A549 (cell line): ENCODE data around the gene ASTN1. TPM values are rescaled to one million over a fixed set of nuclear protein-coding genes. Genes with fewer than 3 reads are reported as not detected.

ENCODE experiments used
- ATAC-seq, 2 experiments: fragments of 200-7000 bp in 1 of 2; fragments of >200 bp in 1 of 2; cut with Nextera tagmentation in 1 of 2; cut with Tn5 transposase in 1 of 2; 3 replicates each; pipeline versions ENCODE4 v1.8.0 to v1.9.1; 2018 to 2020; ENCODE audit warnings: mild to moderate bottlenecking in 1 of 2, moderate library complexity in 1 of 2
- CTCF ChIA-PET: fragments of 300-600 bp; sonication (Branson Sonifier 250); formaldehyde crosslinking; extraction: SDS; loops from one replicate; lab custom pipeline; 2021; ENCODE audit warnings: antibody characterized with exemption, inconsistent platforms; lab: Yijun Ruan, JAX
- POLR2A ChIA-PET: fragments of 350-600 bp; formaldehyde crosslinking; extraction: SDS; loops from one replicate; lab custom pipeline; 2021; ENCODE audit warnings: antibody characterized with exemption, inconsistent platforms; lab: Yijun Ruan, JAX
- DNase-seq, 2 experiments: peaks; one replicate each; pipeline versions ENCODE4 v3.0.0 to v3.0.0-alpha.2; 2011 to 2016; ENCODE audit warnings: low read depth in 1 of 2, low spot score in 1 of 2
- FAIRE-seq: peaks from 2 replicates; lab custom pipeline; 2011; peaks lifted over from hg19 to GRCh38; lab: Jason Lieb, UNC
- H3K27ac ChIP-seq, 2 experiments: fragments of >200 bp; sonication (Bioruptor Twin); formaldehyde crosslinking; 3 replicates each; pipeline ENCODE4 v1.5.1; 2016 to 2017
- H3K4me1 ChIP-seq: fragments of >200 bp; sonication (Bioruptor Twin); formaldehyde crosslinking; 3 replicates; pipeline ENCODE4 v1.6.1; 2016
- H3K4me2 ChIP-seq: fragments of >200 bp; sonication (Bioruptor Twin); formaldehyde crosslinking; 3 replicates; pipeline ENCODE4 v1.6.1; 2016
- H3K4me3 ChIP-seq: fragments of >200 bp; sonication (Bioruptor Twin); formaldehyde crosslinking; 3 replicates; pipeline ENCODE4 v1.5.1; 2016
- H3K9me3 ChIP-seq: fragments of >200 bp; sonication (Bioruptor Twin); formaldehyde crosslinking; 3 replicates; pipeline ENCODE4 v1.6.1; 2016
- BCL3 ChIP-seq: fragments of >200 bp; sonication (Bioruptor Twin); formaldehyde crosslinking; IDR thresholded peaks from 3 replicates; pipeline ENCODE4 v1.6.1; 2016
- CBX2 ChIP-seq: fragments of 200-600 bp; sonication (generic); IDR thresholded peaks from 2 replicates; pipeline ENCODE4 v1.6.1; 2016; ENCODE audit warnings: low read depth, mild to moderate bottlenecking, borderline replicate concordance
- CEBPB ChIP-seq, 2 experiments: fragments of >200 bp in 1 of 2; sonication (Bioruptor Twin) in 1 of 2; formaldehyde crosslinking in 1 of 2; IDR thresholded peaks; 2 replicates each; pipeline ENCODE4 v1.6.1; 2012 to 2016
- CHD2 ChIP-seq: fragments of 150-350 bp; IDR thresholded peaks from 2 replicates; pipeline ENCODE4 v1.6.1; 2014; ENCODE audit warnings: low read length; ENCODE audit not compliant: partially characterized antibody
- CHD4 ChIP-seq: fragments of 200-600 bp; sonication (generic); IDR thresholded peaks from 2 replicates; pipeline ENCODE4 v1.6.1; 2016; ENCODE audit warnings: antibody characterized with exemption, mild to moderate bottlenecking, borderline replicate concordance
- EHF ChIP-seq: fragments of 250-450 bp; sonication (Bioruptor Pico); IDR thresholded peaks from 2 replicates; pipeline ENCODE4 v1.5.0; 2020; ENCODE audit warnings: mild to moderate bottlenecking
- EHMT2 ChIP-seq: fragments of 200-600 bp; sonication (generic); IDR thresholded peaks from 2 replicates; pipeline ENCODE4 v1.6.1; 2016; ENCODE audit warnings: antibody characterized with exemption, low read depth, mild to moderate bottlenecking, moderate library complexity
- ELK1 ChIP-seq: fragments of 150-350 bp; IDR thresholded peaks from 2 replicates; pipeline ENCODE4 v1.6.1; 2014; ENCODE audit warnings: low read depth, mild to moderate bottlenecking, low read length
- FOSB ChIP-seq: fragments of 250-450 bp; sonication (Bioruptor Pico); IDR thresholded peaks from 2 replicates; pipeline ENCODE4 v1.5.0; 2020; ENCODE audit warnings: mild to moderate bottlenecking, moderate library complexity
- FOSL2 ChIP-seq, 2 experiments: fragments of 450-650 bp in 1 of 2; fragments of >200 bp in 1 of 2; sonication (Bioruptor Twin) in 1 of 2; formaldehyde crosslinking; IDR thresholded peaks; 2 replicates each; pipeline versions ENCODE4 v1.5.0 to v1.6.1; 2016 to 2020; ENCODE audit warnings: mild to moderate bottlenecking in 1 of 2, moderate library complexity in 1 of 2
- FOXS1 ChIP-seq: fragments of 250-450 bp; sonication (Bioruptor Pico); IDR thresholded peaks from 2 replicates; pipeline ENCODE4 v1.5.0; 2020; ENCODE audit warnings: mild to moderate bottlenecking, moderate library complexity
- HDAC2 ChIP-seq: fragments of 200-600 bp; sonication (generic); IDR thresholded peaks from 2 replicates; pipeline ENCODE4 v1.6.1; 2016
- HEYL ChIP-seq: fragments of 250-450 bp; sonication (Bioruptor Pico); IDR thresholded peaks from 2 replicates; pipeline ENCODE4 v1.8.0; 2021; ENCODE audit warnings: mild to moderate bottlenecking, moderate library complexity
- HOXB13 ChIP-seq: fragments of 250-450 bp; sonication (Bioruptor Pico); IDR thresholded peaks from 2 replicates; pipeline ENCODE4 v1.5.0; 2020; ENCODE audit warnings: low read depth, mild to moderate bottlenecking, moderate library complexity
- MYC ChIP-seq: IDR thresholded peaks from 2 replicates; pipeline ENCODE4 v1.6.1; 2012; ENCODE audit warnings: mild to moderate bottlenecking, inconsistent platforms, low read length, improper control_type of control experiment, borderline replicate concordance
- NFE2L2 ChIP-seq: fragments of 150-350 bp; conservative IDR thresholded peaks from 2 replicates; pipeline ENCODE4 v1.6.1; 2014; ENCODE audit warnings: low read length
- NPAS2 ChIP-seq: fragments of 250-450 bp; sonication (Bioruptor Pico); IDR thresholded peaks from 2 replicates; pipeline ENCODE4 v1.8.0; 2022; ENCODE audit warnings: mild to moderate bottlenecking, moderate library complexity, borderline replicate concordance
- PBX3 ChIP-seq: IDR thresholded peaks from 2 replicates; pipeline ENCODE4 v1.6.1; 2012
- POLR2A ChIP-seq: IDR thresholded peaks from 2 replicates; pipeline ENCODE4 v1.6.1; 2012; ENCODE audit warnings: mild to moderate bottlenecking, low read length
- RAD21 ChIP-seq, 2 experiments: fragments of >200 bp in 1 of 2; sonication (Bioruptor Twin) in 1 of 2; formaldehyde crosslinking in 1 of 2; IDR thresholded peaks in 1 of 2; conservative IDR thresholded peaks in 1 of 2; 2 replicates in 1 of 2; 3 replicates in 1 of 2; pipeline ENCODE4 v1.6.1; 2012 to 2018; ENCODE audit warnings: inconsistent platforms in 1 of 2
- RCOR1 ChIP-seq: fragments of 150-350 bp; IDR thresholded peaks from 2 replicates; pipeline ENCODE4 v1.6.1; 2014; ENCODE audit warnings: antibody characterized with exemption, low read length, low read depth
- TFCP2L1 ChIP-seq: fragments of 250-450 bp; sonication (Bioruptor Pico); IDR thresholded peaks from 2 replicates; pipeline ENCODE4 v1.5.0; 2021; ENCODE audit warnings: mild to moderate bottlenecking
- TP53 ChIP-seq: fragments of 250-450 bp; sonication (Bioruptor Pico); IDR thresholded peaks from 2 replicates; pipeline ENCODE4 v1.5.0; 2021; ENCODE audit warnings: mild to moderate bottlenecking, moderate library complexity
- ZC3H11A ChIP-seq: fragments of 450-650 bp; IDR thresholded peaks from 2 replicates; pipeline ENCODE4 v1.6.1; 2014; ENCODE audit warnings: antibody characterized with exemption, mild to moderate bottlenecking
- ZFP36 ChIP-seq: fragments of 450-650 bp; IDR thresholded peaks from 2 replicates; pipeline ENCODE4 v1.6.1; 2014; ENCODE audit warnings: borderline replicate concordance; ENCODE audit not compliant: partially characterized antibody
- ZNF302 ChIP-seq: fragments of 250-450 bp; sonication (Bioruptor Pico); IDR thresholded peaks from 2 replicates; pipeline ENCODE4 v1.9.0; 2021; ENCODE audit warnings: inconsistent platforms, mild to moderate bottlenecking, moderate library complexity
- WGBS: methylation state at CpG from one replicate; pipeline ENCODE4 v1.1.6; 2017; ENCODE audit errors: missing lambda C conversion rate; 5-methylcytosine and 5-hydroxymethylcytosine counted together
- polyA plus RNA-seq, 4 experiments: library from polyadenylated mRNA; depleted of rRNA in 3 of 4; stranded (reverse); fragments of >200 nt; fragmentation: RNase III in 1 of 4; extraction: RNeasy Plus Mini Kit Qiagen cat#74134 plus additional on column Dnase treatment in 1 of 4; gene quantifications; 2 replicates in 3 of 4; 3 replicates in 1 of 4; pipeline ENCODE4 v1.2.3, GENCODE V29; 2011 to 2017
- TF ChIP-seq, protein P1 (sequence below): fragments of 250-450 bp; sonication (Bioruptor Pico); IDR thresholded peaks from 2 replicates; pipeline ENCODE4 v1.5.0; 2021; ENCODE audit warnings: mild to moderate bottlenecking, moderate library complexity, borderline replicate concordance

Gene ASTN1
- polyA plus RNA-seq, 2 of the 4 experiments (the other 2 are of a cell fraction), result not detected

GRCh38 chr1:176944606-176945005, 219.9 kb downstream of the ASTN1 start:
- no peak overlapping the region for H3K4me3 ChIP-seq
- no peak overlapping the region for H3K27ac ChIP-seq
- ChIA-PET CTCF (interaction anchor here (0.7 kb wide), 1 partner anchor 9 kb away, joined by 3 read pairs; no protein-coding TSS in a partner anchor), POLR2A (no interaction called here)
- DNase-seq, result no peak
- H3K9me3 ChIP-seq, result no peaks in the 10 kb centered on the region
- TF ChIP-seq RCOR1 (no peak), FOSB (CRISPR knock-in tag) (no peak), HOXB13 (CRISPR knock-in tag) (no peak), CHD4 (no peak), POLR2A (no peak), CHD2 (no peak), EHMT2 (no peak), ELK1 (no peak), HDAC2 (no peak), RAD21 (conservative IDR thresholded peaks at IDR 0.05 in 1 of 2, IDR thresholded peaks at IDR 0.05 in 1 of 2) (no peak), ZFP36 (no peak), CEBPB (IDR thresholded peaks at IDR 0.05) (no peak), BCL3 (no peak), FOSL2 (IDR thresholded peaks at IDR 0.05) (no peak), FOSL2 (CRISPR knock-in tag; IDR thresholded peaks at IDR 0.05) (no peak), ZNF302 (CRISPR knock-in tag) (no peak), CBX2 (no peak), ZC3H11A (no peak)
- no peak for FAIRE-seq
- WGBS, result 10% methylated on average over 4 of the region's 4 CpGs
- ATAC-seq, result no peak
- H3K4me1 ChIP-seq, result no peaks in the 10 kb centered on the region
- no peak overlapping the region for H3K4me2 ChIP-seq

DNA sequence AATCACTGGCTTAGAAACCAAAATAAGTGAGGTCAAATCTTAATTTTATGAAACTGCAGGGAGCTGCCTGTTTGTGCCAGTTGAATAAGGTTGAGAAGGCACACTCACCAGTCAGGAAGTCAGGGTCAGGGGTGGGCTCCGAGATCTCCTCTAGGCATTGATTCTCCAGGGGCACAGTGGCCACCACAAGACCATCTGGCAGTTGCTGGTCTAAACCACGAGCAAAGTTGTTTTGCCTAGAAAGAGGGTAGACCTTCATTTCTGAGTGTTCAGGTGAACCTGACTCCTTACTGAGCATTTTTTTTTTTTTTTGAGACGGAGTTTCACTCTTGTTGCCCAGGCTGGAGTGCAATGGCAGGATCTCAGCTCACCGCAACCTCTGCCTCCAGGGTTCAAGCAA, 220.7 kb downstream of the ASTN1 start:
- Histone ChIP-seq H3K27ac (no peak overlapping the region), H3K4me3 (no peak overlapping the region)
- WGBS, result 8% methylated on average over 4 of the region's 4 CpGs
- TF ChIP-seq, protein P1, sequence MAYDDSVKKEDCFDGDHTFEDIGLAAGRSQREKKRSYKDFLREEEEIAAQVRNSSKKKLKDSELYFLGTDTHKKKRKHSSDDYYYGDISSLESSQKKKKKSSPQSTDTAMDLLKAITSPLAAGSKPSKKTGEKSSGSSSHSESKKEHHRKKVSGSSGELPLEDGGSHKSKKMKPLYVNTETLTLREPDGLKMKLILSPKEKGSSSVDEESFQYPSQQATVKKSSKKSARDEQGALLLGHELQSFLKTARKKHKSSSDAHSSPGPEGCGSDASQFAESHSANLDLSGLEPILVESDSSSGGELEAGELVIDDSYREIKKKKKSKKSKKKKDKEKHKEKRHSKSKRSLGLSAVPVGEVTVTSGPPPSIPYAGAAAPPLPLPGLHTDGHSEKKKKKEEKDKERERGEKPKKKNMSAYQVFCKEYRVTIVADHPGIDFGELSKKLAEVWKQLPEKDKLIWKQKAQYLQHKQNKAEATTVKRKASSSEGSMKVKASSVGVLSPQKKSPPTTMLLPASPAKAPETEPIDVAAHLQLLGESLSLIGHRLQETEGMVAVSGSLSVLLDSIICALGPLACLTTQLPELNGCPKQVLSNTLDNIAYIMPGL (CRISPR knock-in tag), result no peak
- TF ChIP-seq ZFP36 (no peak), TFCP2L1 (CRISPR knock-in tag) (no peak), NFE2L2 (no peak), NPAS2 (CRISPR knock-in tag) (no peak), HEYL (CRISPR knock-in tag) (no peak), CBX2 (no peak), TP53 (no peak), HOXB13 (CRISPR knock-in tag) (no peak), EHF (CRISPR knock-in tag) (no peak), PBX3 (no peak), FOXS1 (CRISPR knock-in tag) (no peak), CHD2 (no peak), MYC (no peak)
- TF ChIP-seq, all 56 proteins: peak for 0
- ChIA-PET CTCF (interaction anchor here (2.2 kb wide), 1 partner anchor 46 kb away, joined by 4 read pairs; no protein-coding TSS in a partner anchor), POLR2A (no interaction called here)
- FAIRE-seq, result no peak
- H3K4me1 ChIP-seq, result no peaks in the 10 kb centered on the region
- H3K9me3 ChIP-seq, result no peaks in the 10 kb centered on the region
- H3K4me2 ChIP-seq, result no peak overlapping the region
- no peak for ATAC-seq
- DNase-seq, result no peak
